ENCODE results near the gene FLYWCH2. TPM values are rescaled to one million over a fixed set of nuclear protein-coding genes. Genes with fewer than 3 reads are reported as not detected.
"Not testable (repeated sequence)": the region's sequence is repeated elsewhere in the genome, so short reads cannot be mapped to it uniquely, and the experiment has no call there.

FLYWCH2 gene
- total and polyA plus RNA-seq, 2 donors (not counting 3 experiments of a cell fraction or from before 2014, with no cell fraction given): 18.3 to 34.6 TPM

GRCh38 chr16:2905988-2906387 lies 23.0 kb downstream of the FLYWCH2 start:
- Histone ChIP-seq H3K9me3 (replicated peaks; ENCODE audit: control insufficient read depth, insufficient read depth, low read length) (no peaks in the 10 kb centered on the region), H4K20me1 (replicated peaks; ENCODE audit: control insufficient read depth, extremely low read depth, insufficient read depth, low read length) (no peaks in the 10 kb centered on the region), H3K27me3 (ENCODE audit: control insufficient read depth in 2 of 2, insufficient read depth in 2 of 2, low read length in 2 of 2) (no peaks in the 10 kb centered on the region), H3K9ac (replicated peaks; ENCODE audit: extremely low read depth, insufficient read depth, low read length) (no peak overlapping the region), H3K4me3 (replicated peaks in 1 of 3; ENCODE audit: insufficient read depth in 1 of 3, low read depth in 1 of 3, low read length in 3 of 3) (no peak overlapping the region), H2AFZ (ENCODE audit: low read depth, low read length) (no peak overlapping the region), H3K27ac (ENCODE audit: insufficient read depth, low read depth, low read length) (no peak overlapping the region), H3K4me2 (ENCODE audit: insufficient read depth, low read length) (no peak overlapping the region), H3K4me1 (ENCODE audit: control insufficient read depth, extremely low read depth, insufficient read depth, low read length) (peaks cover 9% of the 10 kb centered on the region), H3K79me2 (ENCODE audit: control insufficient read depth, insufficient read depth, low read length) (no peaks in the 10 kb centered on the region), H3K36me3 (ENCODE audit: control insufficient read depth in 2 of 2, extremely low read depth in 1 of 2, insufficient read depth in 2 of 2, low read length in 2 of 2) (no peaks in the 10 kb centered on the region), H3K9me1 (replicated peaks; ENCODE audit: control insufficient read depth, extremely low read depth, insufficient read depth, low read length) (no peaks in the 10 kb centered on the region)
- CTCF ChIA-PET: interaction anchor here (0.8 to 3.1 kb wide), 9 partner anchors 10 to 89 kb away, joined by 3 to 20 read pairs (median 11); partner anchors contain the start of genes FLYWCH2 and PRSS21
- TF ChIP-seq CTCF (IDR thresholded peaks at IDR 0.05; ENCODE audit: extremely low read depth in 1 of 2, insufficient read depth in 1 of 2, low read depth in 1 of 2, low read length in 2 of 2) (no peak), JUN (IDR thresholded peaks at IDR 0.05; ENCODE audit: borderline replicate concordance, insufficient read depth, insufficient read length, low read depth) (no peak)
- FAIRE-seq (no peak), DNase-seq (ENCODE audit: low read depth, low spot score) (no peak)
- POLR2A ChIA-PET: interaction anchor here (0.6 to 1.1 kb wide), 5 partner anchors 10 to 999 kb away, joined by 3 to 6 read pairs (median 4); partner anchors contain the start of gene FLYWCH2
- intact Hi-C loops (cut with micrococcal nuclease) (loop anchor here (1.0 to 2.0 kb wide), 3 partner anchors 31 to 224 kb away; partner anchors contain the start of genes KCTD5 and TNFRSF12A), dilution Hi-C loops (cut with MboI; ENCODE audit: extremely low pct_ligation_motif_present, low sequenced_read_pairs) (no loop called here)
- no TSS peak for BruUV-seq (replicated peaks)

- intact Hi-C loops (cut with micrococcal nuclease): loop anchor here (1.0 kb wide), 1 partner anchor 68 kb away; no protein-coding TSS in a partner anchor
These were observed 24.2 kb downstream of the FLYWCH2 start for GRCh38 chr16:2907084-2907753.

More at GRCh38 chr16:2907084-2907753, 24.2 kb downstream of the FLYWCH2 start:
- H4K20me1 ChIP-seq (replicated peaks; ENCODE audit: control insufficient read depth, extremely low read depth, insufficient read depth, low read length); H3K9me1 ChIP-seq (replicated peaks; ENCODE audit: control insufficient read depth, extremely low read depth, insufficient read depth, low read length); BruUV-seq (replicated peaks); POLR2A ChIA-PET; H3K9ac ChIP-seq (replicated peaks; ENCODE audit: extremely low read depth, insufficient read depth, low read length); H3K27me3 ChIP-seq (ENCODE audit: control insufficient read depth in 2 of 2, insufficient read depth in 2 of 2, low read length in 2 of 2); H3K27ac ChIP-seq (ENCODE audit: insufficient read depth, low read depth, low read length); H3K36me3 ChIP-seq (ENCODE audit: control insufficient read depth in 2 of 2, extremely low read depth in 1 of 2, insufficient read depth in 2 of 2, low read length in 2 of 2); H3K4me2 ChIP-seq (ENCODE audit: insufficient read depth, low read length); H3K79me2 ChIP-seq (ENCODE audit: control insufficient read depth, insufficient read depth, low read length); dilution Hi-C loops (cut with MboI; ENCODE audit: extremely low pct_ligation_motif_present, low sequenced_read_pairs); H3K4me3 ChIP-seq (replicated peaks in 1 of 3; ENCODE audit: insufficient read depth in 1 of 3, low read depth in 1 of 3, low read length in 3 of 3); H3K9me3 ChIP-seq (replicated peaks; ENCODE audit: control insufficient read depth, insufficient read depth, low read length): not testable (repeated sequence)
- TF ChIP-seq CTCF (IDR thresholded peaks at IDR 0.05; ENCODE audit: extremely low read depth in 1 of 2, insufficient read depth in 1 of 2, low read depth in 1 of 2, low read length in 2 of 2): peak; percentile 17 to 45
- Histone ChIP-seq H2AFZ (ENCODE audit: low read depth, low read length) (peak overlapping the region; percentile 18), H3K4me1 (ENCODE audit: control insufficient read depth, extremely low read depth, insufficient read depth, low read length) (peaks cover 12% of the 10 kb centered on the region)
- DNase-seq (ENCODE audit: low read depth, low spot score) (peak; percentile 43), FAIRE-seq (peak; percentile 57)
- CTCF ChIA-PET: interaction anchor here (1.1 to 3.1 kb wide), 10 partner anchors 9 to 91 kb away, joined by 3 to 26 read pairs (median 12); partner anchors contain the start of genes FLYWCH2 and PRSS21

Measured in endothelial cell of umbilical vein (primary cell).